Activated CD8-positive, alpha-beta memory T cell treated with anti-CD3 and anti-CD28 coated beads, Interleukin-2, amount 50 U/mL, for 4 hours (primary cell): ENCODE data around the gene TMC4.
"Not testable (repeated sequence)": the region's sequence is repeated elsewhere in the genome, so short reads cannot be mapped to it uniquely, and the experiment has no call there.

Experiments
- DNase-seq: peaks from one replicate; pipeline ENCODE4 v3.0.0-alpha.2; 2020

Gene TMC4

GRCh38 chr19:54178581-54179261, 5.8 kb upstream of the TMC4 start:
- peak; percentile 39 for DNase-seq

DNA sequence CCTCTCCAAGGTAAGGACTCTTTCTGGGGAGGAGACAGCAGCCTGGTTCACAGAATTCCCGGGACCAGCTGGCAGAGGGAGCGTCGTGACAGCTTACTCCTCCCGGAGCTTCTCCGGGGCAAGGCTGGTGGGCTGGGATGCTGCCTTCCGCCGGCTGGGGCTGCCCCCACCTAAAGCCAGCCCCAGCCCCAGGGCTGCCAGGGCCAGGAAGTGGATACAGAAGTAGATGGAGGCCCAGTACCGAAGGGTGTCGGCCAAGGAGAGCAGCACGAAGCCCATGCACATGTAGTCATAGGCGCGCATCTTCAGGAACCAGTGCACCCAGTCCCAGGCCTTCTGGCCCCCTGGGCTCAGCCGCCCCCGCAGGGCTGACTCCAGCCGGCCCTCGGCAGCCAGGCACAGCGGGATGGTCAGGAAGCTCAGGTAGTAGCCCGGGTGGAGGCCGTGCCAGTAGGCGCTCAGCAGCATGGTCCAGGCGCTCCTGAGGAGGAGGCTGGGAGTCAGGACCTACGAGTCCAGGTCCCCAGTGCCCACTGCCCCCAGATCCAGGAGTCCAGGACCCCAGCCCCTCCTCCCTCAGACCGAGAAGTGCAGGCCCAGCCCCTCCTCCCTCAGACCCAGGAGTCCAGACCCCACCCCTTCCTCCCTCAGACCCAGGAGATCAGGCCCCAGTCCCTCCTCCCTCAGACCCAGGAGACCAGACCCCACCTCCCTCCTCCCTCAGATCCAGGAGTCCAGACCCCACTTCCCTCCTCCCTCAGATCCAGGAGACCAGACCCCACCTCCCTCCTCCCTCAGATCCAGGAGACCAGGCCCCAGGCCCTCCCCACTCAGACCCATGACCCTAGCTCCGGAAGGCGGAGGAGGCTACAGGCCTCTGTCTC, 1.2 kb upstream of the TMC4 start:
- no peak for DNase-seq

DNA sequence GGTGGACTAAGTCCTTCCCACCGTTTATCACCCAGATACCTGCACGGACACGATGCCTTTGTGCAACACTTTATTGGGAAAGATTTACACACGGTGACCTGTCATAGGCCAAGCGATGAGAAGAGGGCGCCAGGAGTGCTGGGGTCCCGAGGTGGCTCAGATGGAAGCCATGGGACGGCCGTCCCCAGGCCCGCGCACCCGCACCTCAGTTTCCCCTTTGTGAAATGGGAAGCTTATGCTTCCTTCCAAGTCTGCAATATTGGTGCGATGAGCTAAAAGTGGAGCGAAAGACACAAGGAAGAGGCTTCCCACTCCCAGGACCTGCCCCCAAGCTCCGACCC, 369 bp upstream of the TMC4 start:
- DNase-seq: no peak

GRCh38 chr19:54171736-54172431, 1.1 kb downstream of the TMC4 start:
- DNase-seq: not testable (repeated sequence)

DNA sequence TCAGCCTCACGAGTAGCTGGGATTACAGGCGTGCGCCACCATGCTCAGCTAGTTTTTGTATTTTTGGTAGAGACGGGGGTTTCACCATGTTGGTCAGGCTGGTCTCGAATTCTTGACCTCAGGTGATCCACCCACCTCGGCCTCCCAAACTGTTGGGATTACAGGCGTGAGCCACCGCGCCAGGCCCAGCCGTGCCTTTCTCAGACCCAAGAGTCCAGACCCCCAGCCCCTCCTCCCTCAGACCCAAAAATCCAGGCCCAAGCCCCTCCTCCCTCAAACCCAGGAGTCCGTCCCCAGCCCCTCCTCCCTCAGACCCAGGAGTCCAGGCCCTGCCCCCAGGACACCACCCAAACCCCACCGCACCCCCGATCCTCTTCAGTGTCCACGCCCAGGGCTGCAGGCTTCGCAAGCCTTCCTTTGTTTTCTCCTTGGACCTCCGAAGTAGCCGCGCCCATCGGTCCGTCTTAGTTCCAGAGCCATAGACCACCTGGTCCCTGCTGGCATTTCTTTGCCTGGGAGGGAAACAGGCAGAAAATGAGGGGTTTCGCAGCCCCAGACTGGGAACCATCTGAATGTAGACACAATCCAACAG, 3.7 kb downstream of the TMC4 start:
- DNase-seq: no peak

DNA sequence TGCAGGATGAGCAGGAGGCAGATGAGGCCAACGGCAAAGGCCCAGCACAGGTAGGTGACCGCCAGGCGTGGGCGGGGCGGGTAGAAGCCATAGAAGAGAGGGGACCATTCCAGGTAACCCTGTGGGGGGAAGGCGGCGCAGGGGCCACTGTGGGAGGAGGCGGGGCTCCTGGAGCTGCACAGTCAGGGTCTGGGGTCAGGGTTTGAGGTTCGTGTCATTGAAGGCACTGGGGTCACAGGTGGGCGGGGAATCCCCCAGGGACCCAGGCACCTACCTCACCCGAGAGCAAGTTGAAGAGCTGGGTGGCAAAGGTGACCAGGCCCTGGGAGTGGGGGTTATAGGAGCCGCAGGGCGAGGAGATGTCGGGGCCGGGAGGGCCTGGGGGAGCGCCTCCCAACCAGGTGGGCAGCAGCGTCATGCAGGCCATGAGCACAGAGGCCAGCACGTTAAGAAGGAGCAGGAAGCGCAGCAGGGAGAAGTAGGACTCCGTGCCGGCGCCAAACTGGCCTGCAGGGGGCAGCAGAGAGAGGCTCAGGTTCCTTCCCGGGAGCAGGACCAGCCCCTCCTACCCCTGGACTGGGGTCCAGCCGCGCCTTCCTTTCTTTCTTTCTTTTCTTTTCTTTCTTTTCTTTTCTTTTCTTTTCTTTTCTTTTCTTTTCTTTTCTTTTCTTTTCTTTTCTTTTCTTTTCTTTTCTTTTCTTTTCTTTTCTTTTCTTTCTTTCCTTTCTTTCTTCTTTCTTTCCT, 4.6 kb downstream of the TMC4 start:
- DNase-seq: peak; percentile 94

DNA sequence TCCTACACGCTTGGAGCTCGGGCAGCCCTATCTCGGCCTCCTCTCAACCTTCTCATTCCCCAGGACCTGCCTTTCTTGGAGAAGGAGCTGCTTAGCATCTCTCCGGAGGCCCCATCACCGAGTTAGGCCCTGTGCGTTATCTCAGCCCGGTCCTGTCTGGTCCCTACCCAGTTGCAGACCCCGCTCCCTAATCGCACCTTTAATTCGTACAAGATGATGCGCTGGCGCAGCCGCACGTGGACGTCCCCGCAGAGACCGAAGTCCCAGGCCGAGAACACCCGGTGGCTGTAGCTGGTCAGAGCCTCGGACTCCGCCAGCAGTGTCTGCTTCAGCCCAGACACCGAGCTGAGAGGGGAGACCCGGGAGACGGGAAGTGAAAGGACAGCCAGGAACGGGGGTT, 7.7 kb downstream of the TMC4 start:
- no peak for DNase-seq

GRCh38 chr19:54164369-54165068, 8.4 kb downstream of the TMC4 start:
- DNase-seq: peak; percentile 42

- no peak for DNase-seq
These were observed 10.1 kb downstream of the TMC4 start for GRCh38 chr19:54162884-54163283.

GRCh38 chr19:54162241-54162805, 10.6 kb downstream of the TMC4 start:
- peak; percentile 77 for DNase-seq

- DNase-seq: no peak
These were observed 12.1 kb downstream of the TMC4 start for GRCh38 chr19:54160854-54161253.

DNA sequence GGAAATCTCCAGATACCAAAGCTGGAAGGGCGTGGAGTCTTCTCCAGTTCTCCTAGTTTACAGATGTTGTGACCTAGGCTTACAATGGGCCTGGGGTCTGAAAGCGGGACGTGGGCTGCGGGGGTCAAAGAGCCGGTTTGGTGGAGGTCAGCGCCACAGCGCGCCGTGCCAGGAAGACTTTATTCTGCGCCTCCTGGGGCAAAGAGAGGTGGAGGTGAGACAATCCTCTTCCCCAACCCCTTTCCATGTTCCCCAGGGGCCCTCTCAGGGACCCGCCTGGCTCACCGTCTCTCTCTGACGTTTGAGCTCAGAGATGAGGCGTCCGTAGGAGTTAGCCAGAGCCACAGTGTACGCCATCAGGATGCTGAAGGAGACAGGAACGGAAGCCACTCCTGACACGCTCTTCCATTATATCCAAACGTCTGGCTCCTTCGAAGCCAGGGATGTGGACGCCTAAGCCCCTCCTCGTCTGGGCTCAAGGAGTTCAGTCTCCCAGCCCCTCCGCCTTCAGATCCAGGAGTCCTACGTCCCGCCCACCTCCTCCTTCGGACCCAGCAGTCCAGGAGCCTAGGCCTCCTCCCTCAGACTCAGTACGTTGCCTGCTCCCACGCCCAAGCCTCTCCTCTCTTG, 12.7 kb downstream of the TMC4 start:
- DNase-seq: no peak

- DNase-seq: peak; percentile 96
These were observed 13.4 kb downstream of the TMC4 start, which contains the start of gene LENG1 for GRCh38 chr19:54159352-54160181. Gene LENG1 (minus strand): TSS chr19:54159721. CDS start chr19:54159695, 26 bp downstream.

GRCh38 chr19:54158812-54159351, 14.1 kb downstream of the TMC4 start:
- no peak for DNase-seq

GRCh38 chr19:54156953-54157352, 16.0 kb downstream of the TMC4 start:
- no peak for DNase-seq

DNA sequence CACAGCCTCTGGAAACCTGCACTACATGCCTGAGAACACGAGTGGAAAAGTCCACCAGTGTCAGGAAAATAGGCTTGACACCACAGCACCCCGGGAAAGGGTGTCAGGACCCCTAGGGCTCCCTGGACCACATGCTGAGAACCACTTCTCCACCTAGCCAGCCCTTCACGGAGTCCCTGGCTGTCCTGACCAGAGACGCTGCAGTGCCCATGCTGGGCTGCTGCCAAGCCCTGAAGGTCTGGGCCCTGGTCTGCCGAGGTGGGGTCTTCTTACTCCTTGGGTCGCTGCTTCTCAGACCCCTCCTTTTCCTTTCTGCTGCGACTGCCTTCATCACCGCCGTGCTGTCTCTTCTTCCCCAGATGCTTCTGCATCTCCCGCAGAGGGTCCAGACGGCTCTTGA, 16.5 kb downstream of the TMC4 start:
- no peak for DNase-seq

- DNase-seq: no peak
These were observed 17.3 kb downstream of the TMC4 start for GRCh38 chr19:54155694-54156093.

- no peak for DNase-seq
These were observed 18.2 kb downstream of the TMC4 start for GRCh38 chr19:54154603-54155345.

DNA sequence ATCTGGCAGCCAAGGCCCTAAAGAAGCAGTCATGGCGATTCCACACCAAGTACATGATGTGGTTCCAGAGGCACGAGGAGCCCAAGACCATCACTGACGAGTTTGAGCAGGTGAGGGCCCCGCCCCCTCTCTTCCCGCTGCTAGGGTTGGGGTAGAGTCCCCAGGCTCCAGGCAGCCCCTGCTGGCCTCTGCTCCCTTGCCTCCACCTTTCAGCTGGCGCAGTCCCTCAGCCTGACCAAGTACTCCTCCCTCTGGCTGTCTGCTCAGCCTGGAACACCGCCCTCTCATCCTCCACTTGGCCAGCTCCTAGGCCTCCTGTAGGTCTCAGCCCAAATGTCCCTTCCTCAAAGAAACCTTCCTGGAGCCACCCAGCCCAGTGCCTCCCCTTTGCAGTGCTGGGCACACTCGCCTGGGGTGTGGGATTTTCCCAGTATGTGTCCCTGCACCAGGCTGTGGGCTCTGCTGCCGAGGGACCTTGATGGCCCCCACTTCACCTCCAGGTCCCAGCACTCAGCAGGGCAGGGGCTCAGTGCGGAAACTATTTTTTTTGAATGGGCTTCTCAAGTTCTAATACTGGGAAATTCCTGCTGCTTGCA, 19.1 kb downstream of the TMC4 start:
- no peak for DNase-seq
